SK-N-SH treated with all-trans-retinoic acid at 6 μM for 48 hours (cell line): ENCODE measurements around the gene TMEM45B.

Source experiments
- BACH2 ChIP-seq: fragments of 250-450 bp; sonication (Bioruptor Pico); IDR thresholded peaks from 2 replicates; pipeline ENCODE4 v1.9.0; 2021; ENCODE audit warnings: mild to moderate bottlenecking, borderline replicate concordance
- CREB5 ChIP-seq: fragments of 250-450 bp; sonication (Bioruptor Pico); IDR thresholded peaks from 2 replicates; pipeline ENCODE4 v1.5.1; 2020; ENCODE audit warnings: low read depth, mild to moderate bottlenecking, moderate library complexity
- CSRNP3 ChIP-seq: fragments of 250-450 bp; sonication (Bioruptor Pico); IDR thresholded peaks from 2 replicates; pipeline ENCODE4 v1.5.1; 2021; ENCODE audit warnings: mild to moderate bottlenecking, moderate library complexity
- POU6F1 ChIP-seq: fragments of 250-450 bp; sonication (Bioruptor Pico); IDR thresholded peaks from 2 replicates; pipeline ENCODE4 v1.8.0; 2021; ENCODE audit warnings: low read depth, mild to moderate bottlenecking, moderate library complexity, borderline replicate concordance
- RARB ChIP-seq: fragments of 250-450 bp; sonication (Bioruptor Pico); IDR thresholded peaks from 2 replicates; pipeline ENCODE4 v1.8.0; 2021; ENCODE audit warnings: mild to moderate bottlenecking, moderate library complexity
- ZFP3 ChIP-seq: fragments of 250-450 bp; sonication (Bioruptor Pico); IDR thresholded peaks from 2 replicates; pipeline ENCODE4 v1.5.0; 2020; ENCODE audit warnings: mild to moderate bottlenecking, moderate library complexity
- ZNF565 ChIP-seq: fragments of 450-650 bp; formaldehyde crosslinking; conservative IDR thresholded peaks from 2 replicates; pipeline ENCODE4 v1.5.0; 2020; ENCODE audit warnings: low read depth, mild to moderate bottlenecking, moderate library complexity

- TF ChIP-seq CSRNP3 (CRISPR knock-in tag) (no peak), ZFP3 (CRISPR knock-in tag) (no peak), POU6F1 (CRISPR knock-in tag) (no peak), ZNF565 (CRISPR knock-in tag) (no peak), BACH2 (no peak), RARB (CRISPR knock-in tag) (no peak), CREB5 (no peak)
These were observed 50.7 kb downstream of the TMEM45B start for GRCh38 chr11:129866311-129866710.
